ENCODE data around the gene IQGAP2.
"Not testable (repeated sequence)": the region's sequence is repeated elsewhere in the genome, so short reads cannot be mapped to it uniquely, and the experiment has no call there.

The IQGAP2 gene

GRCh38 chr5:76663573-76663972 is 260.5 kb downstream of the IQGAP2 start:
- DNase-seq (ENCODE audit: low spot score), result no peak

GRCh38 chr5:76664079-76664478 is 261.0 kb downstream of the IQGAP2 start:
- DNase-seq (ENCODE audit: low spot score), result no peak

DNA sequence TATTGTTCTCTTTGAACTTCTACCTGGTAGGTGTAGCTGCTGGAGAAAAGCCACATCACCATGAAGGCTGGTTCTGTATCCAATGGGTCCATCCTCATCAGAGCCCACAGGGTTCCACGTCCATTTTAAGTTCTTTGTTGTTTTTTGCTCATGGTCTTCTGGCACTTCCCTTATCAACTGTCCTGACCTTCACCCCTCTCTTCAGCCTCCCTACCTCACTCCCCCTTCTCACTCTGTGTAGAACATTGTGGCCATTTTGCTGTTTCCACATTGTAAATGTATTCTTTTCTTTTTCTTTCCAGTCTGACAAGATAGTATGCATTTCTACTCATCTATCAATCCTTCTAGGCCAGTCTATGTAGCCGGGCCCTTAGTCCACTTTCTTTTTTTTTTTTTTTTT is 264.4 kb downstream of the IQGAP2 start:
- DNase-seq (ENCODE audit: low spot score), result no peak

- DNase-seq (ENCODE audit: low spot score), result no peak
These were observed 266.2 kb downstream of the IQGAP2 start for GRCh38 chr5:76669245-76669644.

DNA sequence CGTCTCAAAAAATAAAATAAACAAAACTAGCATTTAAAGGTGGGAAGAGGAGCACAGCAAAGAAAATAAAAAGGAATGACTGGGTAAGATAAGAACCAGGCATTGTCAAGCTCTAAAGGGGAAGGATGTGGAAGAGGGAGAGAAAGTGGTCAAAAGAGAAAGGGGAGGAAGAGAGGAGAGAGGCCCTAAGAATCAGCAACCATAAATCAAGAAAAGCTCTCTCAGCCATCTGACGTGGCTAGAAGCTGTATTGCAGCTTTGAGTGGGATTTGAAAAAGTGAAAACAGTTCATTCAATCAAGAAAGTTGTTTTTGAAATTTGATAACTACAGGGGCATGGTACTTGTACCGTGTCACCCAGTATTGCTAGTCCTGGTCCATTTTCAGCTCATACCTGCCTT is 267.4 kb downstream of the IQGAP2 start:
- DNase-seq (ENCODE audit: low spot score), result no peak

DNA sequence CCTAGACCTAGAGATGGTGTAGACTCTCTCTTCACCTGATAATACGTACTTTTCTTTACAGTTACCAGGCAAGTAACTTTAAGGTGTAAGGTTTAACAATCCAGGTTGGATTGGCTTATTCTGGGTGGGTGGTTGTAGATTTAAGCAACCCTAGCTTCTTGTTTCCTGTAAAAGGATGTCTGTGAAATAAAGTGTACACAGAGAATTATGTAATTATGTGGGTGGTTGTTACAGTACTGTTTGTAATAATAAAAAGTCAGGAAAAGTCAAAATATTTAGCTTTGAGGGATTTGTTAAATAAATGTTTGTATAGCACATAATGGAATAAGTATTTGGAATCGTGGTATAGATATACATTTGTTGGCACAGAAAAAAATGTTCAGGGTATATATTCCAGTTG is 269.2 kb downstream of the IQGAP2 start:
- no peak for DNase-seq (ENCODE audit: low spot score)

DNA sequence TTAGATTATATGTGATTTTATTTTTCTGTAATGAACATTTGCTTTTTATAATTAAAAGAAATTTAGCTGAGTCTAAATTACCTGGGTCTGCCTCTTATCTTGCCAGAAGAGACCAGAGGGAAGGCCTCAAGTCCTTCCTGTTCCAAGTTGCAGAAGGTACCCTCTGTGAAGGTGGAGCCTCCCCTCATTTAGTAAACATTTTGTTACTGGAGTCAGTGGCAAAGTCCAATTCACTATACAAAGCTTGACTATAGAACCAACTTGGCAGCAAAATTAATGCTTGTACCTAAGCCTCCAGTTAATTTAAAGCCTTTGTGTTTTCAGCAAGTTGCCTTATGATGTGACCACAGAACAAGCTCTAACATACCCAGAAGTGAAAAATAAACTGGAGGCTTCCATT is 270.0 kb downstream of the IQGAP2 start:
- no peak for DNase-seq (ENCODE audit: low spot score)

GRCh38 chr5:76674330-76675066 is 271.4 kb downstream of the IQGAP2 start:
- DNase-seq (ENCODE audit: low spot score), result no peak

DNA sequence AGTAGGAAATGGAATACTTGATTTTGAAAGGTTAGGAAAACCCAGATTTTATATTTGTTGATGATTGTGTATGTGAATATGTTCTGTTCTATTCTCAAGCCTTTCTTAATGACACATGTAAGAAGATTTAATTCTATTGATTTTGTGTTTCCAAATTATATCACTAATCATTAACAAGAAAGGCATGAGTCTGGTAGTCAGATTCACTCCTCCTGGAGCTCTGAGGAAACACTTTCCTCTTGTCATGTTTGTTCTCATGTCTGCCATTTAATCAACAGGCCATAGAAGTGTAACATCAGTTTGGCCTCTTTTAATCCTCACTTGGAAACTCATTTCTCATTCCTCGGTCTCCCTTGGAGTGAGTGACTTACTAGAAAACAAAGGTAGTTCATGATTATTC is 272.3 kb downstream of the IQGAP2 start:
- DNase-seq (ENCODE audit: low spot score), result no peak

GRCh38 chr5:76677849-76678472 is 274.9 kb downstream of the IQGAP2 start:
- no peak for DNase-seq (ENCODE audit: low spot score)

GRCh38 chr5:76679231-76679630 is 276.1 kb downstream of the IQGAP2 start:
- no peak for DNase-seq (ENCODE audit: low spot score)

GRCh38 chr5:76680826-76681225 is 277.7 kb downstream of the IQGAP2 start:
- DNase-seq (ENCODE audit: low spot score), result not testable (repeated sequence)

- no peak for DNase-seq (ENCODE audit: low spot score)
These were observed 278.2 kb downstream of the IQGAP2 start for GRCh38 chr5:76681287-76681686.

- DNase-seq (ENCODE audit: low spot score), result no peak
These were observed 279.3 kb downstream of the IQGAP2 start for GRCh38 chr5:76682387-76682786.

DNA sequence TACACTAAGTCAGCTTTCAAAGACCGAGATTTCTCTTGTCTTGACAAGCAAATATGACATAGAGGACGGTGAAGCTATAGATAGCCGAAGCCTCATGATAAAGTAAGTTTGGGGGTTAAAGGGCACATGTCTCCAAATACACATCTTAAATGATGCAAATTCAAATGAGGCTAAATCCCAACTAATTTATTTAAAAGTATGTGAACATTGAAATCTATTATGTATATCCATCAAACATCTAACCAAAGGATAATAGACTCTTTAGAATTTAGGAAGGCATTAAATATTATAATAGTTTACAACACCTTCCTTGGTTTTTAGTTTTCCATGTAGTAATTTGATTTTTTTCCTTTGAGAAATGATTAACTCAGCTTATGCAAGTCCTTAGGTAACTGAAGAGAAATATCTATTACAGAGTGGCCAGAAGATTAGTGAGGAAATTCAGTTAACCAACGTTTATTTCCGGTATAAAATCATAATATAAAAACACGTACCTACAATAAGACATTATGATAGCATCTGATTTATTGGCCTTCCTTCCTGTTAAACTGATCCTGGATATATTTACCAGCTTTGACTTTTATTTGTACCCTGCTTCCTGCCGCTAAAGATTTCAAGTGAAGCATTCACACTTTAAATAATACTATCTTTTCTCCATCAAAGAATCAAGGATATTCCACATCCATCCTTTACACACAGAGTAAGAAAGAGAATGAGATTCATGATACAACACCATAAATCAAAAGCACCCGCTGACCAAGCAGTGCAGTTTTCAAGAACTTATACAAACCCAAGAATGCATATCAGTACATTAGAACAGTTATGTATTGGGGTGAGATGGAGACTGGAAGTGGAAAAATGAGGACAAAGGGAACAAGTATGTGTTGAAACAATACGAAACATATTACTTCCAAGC is 281.0 kb downstream of the IQGAP2 start:
- DNase-seq (ENCODE audit: low spot score), result no peak

- DNase-seq (ENCODE audit: low spot score), result no peak
These were observed 281.9 kb downstream of the IQGAP2 start for GRCh38 chr5:76684756-76685519.

DNA sequence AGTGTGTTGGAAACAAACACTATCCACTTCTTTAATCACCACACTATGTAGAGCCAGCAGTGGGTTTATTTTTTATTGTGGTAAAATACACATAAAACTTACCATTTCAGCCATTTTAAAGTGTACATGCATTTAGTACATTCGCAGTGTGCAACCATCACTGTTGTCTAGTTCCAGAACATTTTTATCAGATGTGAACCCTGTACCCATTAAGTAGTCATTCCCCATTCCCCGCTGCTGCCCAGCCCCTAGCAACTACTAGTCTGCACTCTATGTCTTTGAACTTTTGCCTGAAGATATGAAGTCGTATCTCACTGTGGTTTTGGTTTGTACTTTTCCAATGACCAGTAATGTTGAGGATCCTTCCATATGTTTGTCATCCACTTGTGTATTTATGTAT is 282.6 kb downstream of the IQGAP2 start:
- no peak for DNase-seq (ENCODE audit: low spot score)

- DNase-seq (ENCODE audit: low spot score), result no peak
These were observed 285.1 kb downstream of the IQGAP2 start for GRCh38 chr5:76688212-76688611.

DNA sequence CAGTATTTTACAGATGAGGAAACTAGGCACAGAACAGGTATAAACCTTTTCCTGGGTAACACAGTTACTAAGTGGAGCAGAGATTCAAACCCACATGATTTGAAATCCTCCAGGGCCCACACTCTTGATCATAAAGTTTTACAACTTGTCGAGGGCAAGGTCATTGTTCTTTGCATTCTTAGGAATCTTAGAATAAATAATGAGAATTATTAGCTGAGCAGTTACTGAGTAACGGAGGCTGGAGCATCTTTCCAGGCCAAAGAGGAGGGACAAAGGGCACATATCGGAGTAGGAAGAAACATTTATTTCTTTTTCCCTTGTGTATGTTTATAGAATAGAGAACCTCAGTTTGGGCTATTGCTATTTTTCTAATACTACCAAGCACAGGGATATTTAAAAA is 285.8 kb downstream of the IQGAP2 start:
- DNase-seq (ENCODE audit: low spot score), result no peak

DNA sequence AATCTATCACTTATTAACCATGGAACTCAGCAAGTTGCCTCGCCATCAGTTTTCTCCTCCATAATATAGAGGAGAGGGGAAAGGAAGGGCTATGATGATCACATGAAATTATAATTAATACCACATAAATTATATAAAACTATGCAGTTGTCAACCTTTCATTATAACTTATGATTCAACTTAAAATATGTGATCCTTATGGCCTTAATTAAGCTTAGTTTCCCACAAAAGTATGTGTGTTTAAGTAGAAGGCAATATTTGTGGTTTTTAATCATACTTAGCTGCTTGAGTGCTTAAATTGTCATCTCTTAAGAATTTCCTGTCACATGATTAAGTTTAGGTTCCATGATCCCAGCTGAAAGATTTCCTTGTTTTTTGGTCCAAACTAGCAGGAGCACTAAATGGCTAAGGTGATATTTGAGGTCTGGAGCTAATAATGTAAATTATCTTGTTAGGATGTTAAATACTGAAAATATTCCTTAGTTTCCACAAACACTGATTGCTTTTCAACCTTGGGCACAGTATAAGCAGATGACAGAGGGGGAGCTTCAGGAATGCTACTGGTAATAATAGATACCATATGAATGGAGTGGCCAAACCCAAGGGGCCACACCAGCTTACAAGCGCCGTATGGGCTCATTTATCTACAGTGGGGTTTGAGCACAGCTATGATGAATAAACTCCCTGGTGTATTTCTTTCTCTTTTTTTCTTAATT is 286.4 kb downstream of the IQGAP2 start:
- DNase-seq (ENCODE audit: low spot score), result no peak

DNA sequence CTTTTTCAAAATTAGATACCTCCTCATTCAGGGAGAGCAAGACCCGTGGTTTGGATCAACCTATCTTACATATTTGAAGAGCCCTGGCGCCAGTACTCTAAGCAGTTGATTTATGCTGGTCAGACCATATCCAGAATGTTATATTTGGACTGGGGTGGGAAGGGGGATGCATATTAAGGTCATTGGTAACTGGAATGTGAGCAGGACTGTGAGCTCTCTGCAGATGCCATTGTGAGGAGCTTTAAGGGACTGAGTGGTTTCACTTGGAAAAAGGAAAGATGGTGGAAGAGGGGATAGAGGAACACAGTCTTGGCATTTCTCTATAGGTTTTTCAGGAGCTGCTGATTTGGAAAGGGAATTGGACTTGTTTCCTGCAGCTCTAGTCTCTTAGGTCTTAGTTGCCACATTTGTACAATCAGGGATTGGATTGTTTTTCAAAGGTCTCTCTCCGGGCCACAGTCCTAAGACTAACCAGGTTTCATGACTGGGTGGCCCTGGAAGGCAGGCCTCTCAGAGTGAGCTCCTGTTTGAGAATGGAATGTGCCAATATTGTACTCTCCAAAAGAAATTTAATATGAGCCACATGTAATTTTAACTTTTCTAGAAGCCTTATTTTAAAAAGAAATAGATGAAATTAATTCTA is 287.1 kb downstream of the IQGAP2 start:
- no peak for DNase-seq (ENCODE audit: low spot score)

Data from D341Med (cell line).